GM18511 (cell line): ENCODE data around the gene NEUROG1.
"Not testable (repeated sequence)": the region's sequence is repeated elsewhere in the genome, so short reads cannot be mapped to it uniquely, and the experiment has no call there.

Experiments used
- ATAC-seq: cut with Tn5 transposase; IDR thresholded peaks from one replicate; pipeline ENCODE4 v1.9.1; 2021; ENCODE audit warnings: mild to moderate bottlenecking, moderate library complexity; ENCODE audit not compliant: unreplicated experiment

Gene NEUROG1

GRCh38 chr5:135538261-135538660 lies 2.5 kb upstream of the NEUROG1 start:
- ATAC-seq = no peak

GRCh38 chr5:135537745-135538144 lies 2.0 kb upstream of the NEUROG1 start:
- no peak for ATAC-seq

- ATAC-seq = no peak
These were observed 1.5 kb upstream of the NEUROG1 start for GRCh38 chr5:135537271-135537670.

- ATAC-seq = no peak
These were observed 344 bp downstream of the NEUROG1 start for GRCh38 chr5:135535420-135535819.

- no peak for ATAC-seq
These were observed 950 bp downstream of the NEUROG1 start for GRCh38 chr5:135534609-135535419.

- no peak for ATAC-seq
These were observed 2.0 kb downstream of the NEUROG1 start for GRCh38 chr5:135533794-135534193.

- no peak for ATAC-seq
These were observed 2.4 kb downstream of the NEUROG1 start for GRCh38 chr5:135533334-135533733.

- not testable (repeated sequence) for ATAC-seq
These were observed 6.2 kb downstream of the NEUROG1 start for GRCh38 chr5:135529576-135529975.

GRCh38 chr5:135526924-135527323 lies 8.8 kb downstream of the NEUROG1 start:
- no peak for ATAC-seq

- ATAC-seq = no peak
These were observed 13.8 kb downstream of the NEUROG1 start for GRCh38 chr5:135521964-135522363.

- no peak for ATAC-seq
These were observed 18.1 kb downstream of the NEUROG1 start for GRCh38 chr5:135517631-135518030.

GRCh38 chr5:135514116-135514515 lies 21.6 kb downstream of the NEUROG1 start:
- no peak for ATAC-seq

- ATAC-seq = no peak
These were observed 23.8 kb downstream of the NEUROG1 start for GRCh38 chr5:135511761-135512575.

GRCh38 chr5:135509995-135510394 lies 25.8 kb downstream of the NEUROG1 start:
- no peak for ATAC-seq

- ATAC-seq = no peak
These were observed 27.2 kb downstream of the NEUROG1 start for GRCh38 chr5:135508496-135509005.

- ATAC-seq = no peak
These were observed 29.8 kb downstream of the NEUROG1 start for GRCh38 chr5:135505973-135506372.

GRCh38 chr5:135504376-135504775 lies 31.4 kb downstream of the NEUROG1 start:
- no peak for ATAC-seq

GRCh38 chr5:135503871-135504270 lies 31.9 kb downstream of the NEUROG1 start:
- ATAC-seq = no peak

- ATAC-seq = no peak
These were observed 32.8 kb downstream of the NEUROG1 start for GRCh38 chr5:135502836-135503520.

GRCh38 chr5:135501965-135502364 lies 33.8 kb downstream of the NEUROG1 start:
- no peak for ATAC-seq

- ATAC-seq = no peak
These were observed 37.1 kb downstream of the NEUROG1 start for GRCh38 chr5:135498637-135498995.
